OCI-LY3 (cell line): ENCODE data around the gene EMILIN2.
"Not testable (repeated sequence)": the region's sequence is repeated elsewhere in the genome, so short reads cannot be mapped to it uniquely, and the experiment has no call there.

Source experiments
- H2AFZ ChIP-seq: fragments of 200-600, 300-600 bp; shearing (Covaris generic); 2 replicates; pipeline ENCODE4 v1.6.0; 2014; ENCODE audit warnings: antibody characterized with exemption, low read depth, low read length
- H3K27ac ChIP-seq: fragments of 200-600, 300-600 bp; sonication (generic); 2 replicates; pipeline ENCODE4 v1.5.1; 2014; ENCODE audit warnings: mild to moderate bottlenecking, low read length, moderate library complexity, mixed read lengths
- H3K27me3 ChIP-seq: fragments of 200-600, 300-600 bp; sonication (generic); 2 replicates; pipeline ENCODE4 v1.6.1; 2014; ENCODE audit warnings: low read depth, low read length, mixed read lengths
- H3K36me3 ChIP-seq: fragments of 200-600, 300-600 bp; sonication (generic); replicated peaks from 2 replicates; pipeline ENCODE3; 2014; ENCODE audit warnings: low read depth, low read length, mixed read lengths
- H3K4me1 ChIP-seq: fragments of 300-600, 200-600 bp; sonication (generic); 2 replicates; pipeline ENCODE4 v1.6.1; 2014; ENCODE audit warnings: low read length, mixed read lengths
- H3K4me2 ChIP-seq: fragments of 200-600, 300-600 bp; sonication (generic); 2 replicates; pipeline ENCODE4 v1.6.1; 2014; ENCODE audit warnings: low read length, mixed read lengths
- H3K4me3 ChIP-seq: fragments of 300-600, 200-600 bp; sonication (generic); 2 replicates; pipeline ENCODE4 v1.5.1; 2014; ENCODE audit warnings: antibody characterized with exemption, mild to moderate bottlenecking, low read length, moderate library complexity
- H3K79me2 ChIP-seq: fragments of 300-600, 200-600 bp; shearing (Covaris generic); 2 replicates; pipeline ENCODE4 v1.6.1; 2014; ENCODE audit warnings: mild to moderate bottlenecking, low read length, mixed read lengths
- H3K9ac ChIP-seq: fragments of 300-600, 200-600 bp; shearing (Covaris generic); 2 replicates; pipeline ENCODE4 v1.6.0; 2014; ENCODE audit warnings: mild to moderate bottlenecking, low read length, moderate library complexity
- H3K9me3 ChIP-seq: fragments of 200-600, 300-600 bp; shearing (Covaris generic); 2 replicates; pipeline ENCODE4 v1.6.1; 2014; ENCODE audit warnings: low read length, mixed read lengths; ENCODE audit not compliant: insufficient read depth
- H4K20me1 ChIP-seq: fragments of 200-600, 300-600 bp; sonication (generic); 2 replicates; pipeline ENCODE4 v1.6.1; 2016; ENCODE audit warnings: low read length, mixed read lengths; ENCODE audit not compliant: insufficient read depth
- CTCF ChIP-seq: fragments of 200-600, 300-600 bp; sonication (generic); IDR thresholded peaks from 2 replicates; pipeline ENCODE4 v1.5.1; 2014; ENCODE audit warnings: antibody characterized with exemption, low read length, low read depth
- EZH2phosphoT487 ChIP-seq: fragments of 200-600 bp; shearing (Covaris generic); IDR thresholded peaks from 2 replicates; pipeline ENCODE4 v1.6.1; 2018; ENCODE audit warnings: antibody characterized with exemption, mixed run types, low read depth

The EMILIN2 gene

GRCh38 chr18:2846636-2847316, at the start of gene EMILIN2:
Gene EMILIN2 (plus strand): TSS chr18:2847006. CDS start chr18:2847189, 183 bp downstream.
- peaks cover 31% of the 10 kb centered on the region for H3K36me3 ChIP-seq
- H2AFZ ChIP-seq: no peak within 1 kb of the TSS
- no peaks in the 10 kb centered on the region for H3K9me3 ChIP-seq
- peaks cover 49% of the 10 kb centered on the region for H3K79me2 ChIP-seq
- no peaks in the 10 kb centered on the region for H3K27me3 ChIP-seq
- peak within 1 kb of the TSS; percentile 94 for H3K4me2 ChIP-seq
- peak within 1 kb of the TSS; percentile 98 for H3K4me3 ChIP-seq
- TF ChIP-seq CTCF (0 out of 2 replicates have a peak, but pooled peaks have one; percentile 3), EZH2phosphoT487 (no peak)
- peaks cover 45% of the 10 kb centered on the region for H3K4me1 ChIP-seq
- H3K9ac ChIP-seq: peak within 1 kb of the TSS; percentile 100
- H3K27ac ChIP-seq: peak within 1 kb of the TSS; percentile 87
- peaks cover 38% of the 10 kb centered on the region for H4K20me1 ChIP-seq

- no peak overlapping the region for H3K27ac ChIP-seq
- peaks cover 32% of the 10 kb centered on the region for H3K36me3 ChIP-seq
- no peaks in the 10 kb centered on the region for H3K27me3 ChIP-seq
- H2AFZ ChIP-seq: no peak overlapping the region
- no peaks in the 10 kb centered on the region for H3K79me2 ChIP-seq
- no peak overlapping the region for H3K4me3 ChIP-seq
- H3K9ac ChIP-seq: no peak overlapping the region
- no peaks in the 10 kb centered on the region for H3K9me3 ChIP-seq
- TF ChIP-seq CTCF: no peak
- no peak for TF ChIP-seq EZH2phosphoT487
- H3K4me1 ChIP-seq: peaks cover 14% of the 10 kb centered on the region
- H4K20me1 ChIP-seq: 0 out of 2 replicates have a peak, but pooled peaks cover 3% of the 10 kb centered on the region
- H3K4me2 ChIP-seq: no peak overlapping the region
Measured at GRCh38 chr18:2797951-2798350, 48.9 kb upstream of the EMILIN2 start.

GRCh38 chr18:2799369-2799768, 47.4 kb upstream of the EMILIN2 start:
- Histone ChIP-seq H4K20me1 (0 out of 2 replicates have a peak, but pooled peaks cover 3% of the 10 kb centered on the region), H3K4me1 (peaks cover 14% of the 10 kb centered on the region), H3K36me3 (peaks cover 30% of the 10 kb centered on the region), H3K4me2 (no peak overlapping the region), H3K79me2 (no peaks in the 10 kb centered on the region), H3K27ac (no peak overlapping the region), H3K9ac (no peak overlapping the region), H2AFZ (no peak overlapping the region), H3K27me3 (no peaks in the 10 kb centered on the region), H3K4me3 (no peak overlapping the region), H3K9me3 (no peaks in the 10 kb centered on the region)
- TF ChIP-seq CTCF (no peak), EZH2phosphoT487 (no peak)

GRCh38 chr18:2805970-2806943, 40.5 kb upstream of the EMILIN2 start:
- Histone ChIP-seq H3K79me2 (no peaks in the 10 kb centered on the region), H3K27ac (no peak overlapping the region), H4K20me1 (no peaks in the 10 kb centered on the region), H3K4me1 (no peaks in the 10 kb centered on the region), H2AFZ (no peak overlapping the region), H3K4me2 (no peak overlapping the region), H3K9me3 (no peaks in the 10 kb centered on the region), H3K4me3 (no peak overlapping the region), H3K36me3 (peaks cover 26% of the 10 kb centered on the region), H3K9ac (no peak overlapping the region), H3K27me3 (no peaks in the 10 kb centered on the region)
- TF ChIP-seq CTCF: no peak
- TF ChIP-seq EZH2phosphoT487: no peak

GRCh38 chr18:2808640-2809039, 38.2 kb upstream of the EMILIN2 start:
- not testable (repeated sequence) for H3K27ac ChIP-seq, H3K79me2 ChIP-seq, H3K4me3 ChIP-seq, H3K9me3 ChIP-seq, H2AFZ ChIP-seq, H3K4me1 ChIP-seq, H4K20me1 ChIP-seq, H3K27me3 ChIP-seq, H3K9ac ChIP-seq, H3K4me2 ChIP-seq
- peaks cover 21% of the 10 kb centered on the region for H3K36me3 ChIP-seq
